H1 (cell line): ENCODE results near the gene FXYD7. TPM values are rescaled to one million over a fixed set of nuclear protein-coding genes. Genes with fewer than 3 reads are reported as not detected.

Source experiments
- CTCF ChIA-PET: fragments of 300-600 bp; sonication (Branson Sonifier 250); formaldehyde crosslinking; loops from one replicate; lab custom pipeline; 2021; ENCODE audit not compliant: partially characterized antibody; lab: Charles Lee
- POLR2A ChIA-PET: fragments of 300-600 bp; sonication (Branson Sonifier 250); formaldehyde crosslinking; loops from one replicate; lab custom pipeline; 2021; ENCODE audit warnings: inconsistent platforms; ENCODE audit not compliant: partially characterized antibody; lab: Charles Lee
- DNase-seq, 2 experiments: peaks; one replicate each; pipeline versions ENCODE4 v3.0.0 to v3.0.0-alpha.2; 2010 to 2022; ENCODE audit warnings: low spot score in 2 of 2, low read depth in 1 of 2, mixed read lengths in 1 of 2
- FAIRE-seq: peaks from 2 replicates; lab custom pipeline; 2011; peaks lifted over from hg19 to GRCh38; lab: Jason Lieb, UNC
- H2AFZ ChIP-seq: 2 replicates; pipeline ENCODE4 v1.8.1; 2012; ENCODE audit warnings: low read length, inconsistent platforms
- H2AK5ac ChIP-seq: 2 replicates; pipeline ENCODE4 v1.6.1; 2013; ENCODE audit warnings: low read depth, low read length
- H2BK120ac ChIP-seq: replicated peaks from 2 replicates; pipeline ENCODE3; 2013; ENCODE audit warnings: low read depth, low read length, inconsistent platforms
- H2BK12ac ChIP-seq: 2 replicates; pipeline ENCODE4 v1.6.1; 2013; ENCODE audit warnings: low read depth, low read length
- H2BK15ac ChIP-seq: 2 replicates; pipeline ENCODE4 v1.6.1; 2013; ENCODE audit warnings: low read length
- H2BK20ac ChIP-seq: 2 replicates; pipeline ENCODE4 v1.6.1; 2013; ENCODE audit warnings: low read length
- H2BK5ac ChIP-seq: 2 replicates; pipeline ENCODE4 v1.6.1; 2013; ENCODE audit warnings: low read depth, low read length
- H3K14ac ChIP-seq: 2 replicates; pipeline ENCODE4 v1.6.1; 2013; ENCODE audit warnings: inconsistent platforms; ENCODE audit not compliant: insufficient read length
- H3K18ac ChIP-seq: 2 replicates; pipeline ENCODE4 v1.6.1; 2013; ENCODE audit warnings: low read length; ENCODE audit errors: extremely low read depth
- H3K23ac ChIP-seq: 2 replicates; pipeline ENCODE4 v1.6.1; 2013; ENCODE audit warnings: inconsistent platforms; ENCODE audit not compliant: insufficient read length
- H3K23me2 ChIP-seq: 2 replicates; pipeline ENCODE4 v1.6.1; 2013; ENCODE audit warnings: low read depth, low read length
- H3K27ac ChIP-seq: 2 replicates; pipeline ENCODE4 v1.6.1; 2011; ENCODE audit warnings: low read depth, low read length, inconsistent platforms
- H3K27me3 ChIP-seq, 4 experiments: replicated peaks in 1 of 4; 1 replicate in 1 of 4; 2 replicates in 3 of 4; pipeline versions ENCODE4 v1.6.1 to v1.8.1; 2011 to 2013; ENCODE audit warnings: low read length in 3 of 4, mild to moderate bottlenecking in 3 of 4, inconsistent platforms in 2 of 4, mixed read lengths in 2 of 4, moderate library complexity in 1 of 4; ENCODE audit not compliant: control insufficient read depth in 3 of 4, insufficient read depth in 3 of 4; ENCODE audit errors: extremely low read depth in 1 of 4
- H3K36me3 ChIP-seq, 4 experiments: 2 replicates each; pipeline versions ENCODE4 v1.6.1 to v1.8.1; 2011 to 2013; ENCODE audit warnings: mild to moderate bottlenecking in 4 of 4, low read length in 3 of 4, moderate library complexity in 2 of 4, control low read depth in 1 of 4, inconsistent platforms in 1 of 4; ENCODE audit not compliant: insufficient read depth in 4 of 4, control insufficient read depth in 2 of 4
- H3K4ac ChIP-seq: replicated peaks from 2 replicates; pipeline ENCODE3; 2013; ENCODE audit warnings: low read length, low read depth, mixed read lengths, inconsistent platforms; ENCODE audit not compliant: insufficient read length
- H3K4me1 ChIP-seq, 4 experiments: replicated peaks in 1 of 4; 1 replicate in 1 of 4; 2 replicates in 3 of 4; pipeline versions ENCODE4 v1.6.1 to v1.8.1; 2011 to 2013; ENCODE audit warnings: low read length in 3 of 4, inconsistent platforms in 2 of 4, mixed read lengths in 1 of 4; ENCODE audit not compliant: insufficient read depth in 4 of 4, control insufficient read depth in 3 of 4
- H3K4me2 ChIP-seq, 2 experiments: 2 replicates each; pipeline versions ENCODE4 v1.6.1 to v1.8.1; 2011 to 2013; ENCODE audit warnings: low read depth in 2 of 2, low read length in 2 of 2, control low read depth in 1 of 2, inconsistent platforms in 1 of 2, mild to moderate bottlenecking in 1 of 2; ENCODE audit not compliant: insufficient read depth in 1 of 2
- H3K4me3 ChIP-seq, 4 experiments: fragments of 200-600, 300-600 bp in 1 of 4; sonication (generic), shearing (Covaris generic), sonication (Bioruptor Twin) in 1 of 4; 2 replicates each; pipeline versions ENCODE4 v1.5.1 to v1.8.1; 2011 to 2016; ENCODE audit warnings: low read length in 4 of 4, low read depth in 3 of 4, control low read depth in 2 of 4, inconsistent platforms in 2 of 4, mild to moderate bottlenecking in 2 of 4, mixed read lengths in 1 of 4, moderate library complexity in 1 of 4; ENCODE audit not compliant: insufficient read depth in 2 of 4; ENCODE audit errors: extremely low read depth in 1 of 4
- H3K56ac ChIP-seq: replicated peaks from 2 replicates; pipeline ENCODE3; 2013; ENCODE audit warnings: low read depth, mild to moderate bottlenecking, mixed read lengths, low read length, inconsistent platforms; ENCODE audit not compliant: insufficient read length
- H3K79me1 ChIP-seq: 2 replicates; pipeline ENCODE4 v1.6.1; 2013; ENCODE audit warnings: low read depth, low read length, control low read depth
- H3K79me2 ChIP-seq, 2 experiments: 2 replicates each; pipeline versions ENCODE4 v1.6.1 to v1.8.1; 2012 to 2013; ENCODE audit warnings: low read length in 2 of 2, mild to moderate bottlenecking in 2 of 2, inconsistent platforms in 1 of 2; ENCODE audit not compliant: insufficient read depth in 2 of 2, control insufficient read depth in 1 of 2
- H3K9ac ChIP-seq, 4 experiments: replicated peaks in 1 of 4; 1 replicate in 1 of 4; 2 replicates in 3 of 4; pipeline versions ENCODE4 v1.6.1 to v1.8.1; 2011 to 2013; ENCODE audit warnings: low read depth in 3 of 4, low read length in 3 of 4, control low read depth in 2 of 4, mild to moderate bottlenecking in 2 of 4, moderate library complexity in 2 of 4, inconsistent platforms in 1 of 4; ENCODE audit errors: extremely low read depth in 1 of 4
- H3K9me3 ChIP-seq, 2 experiments: 2 replicates each; pipeline versions ENCODE4 v1.6.1 to v1.8.1; 2012 to 2013; ENCODE audit warnings: mild to moderate bottlenecking in 2 of 2, moderate library complexity in 2 of 2, control low read depth in 1 of 2, inconsistent platforms in 1 of 2, low read depth in 1 of 2, low read length in 1 of 2, mixed read lengths in 1 of 2; ENCODE audit not compliant: insufficient read depth in 2 of 2
- H4K20me1 ChIP-seq, 2 experiments: replicated peaks in 1 of 2; 2 replicates each; pipeline versions ENCODE3 to v1.8.1; 2011 to 2013; ENCODE audit warnings: inconsistent platforms in 2 of 2, low read length in 2 of 2, mild to moderate bottlenecking in 1 of 2; ENCODE audit not compliant: insufficient read depth in 2 of 2, control insufficient read depth in 1 of 2
- H4K5ac ChIP-seq: 2 replicates; pipeline ENCODE4 v1.6.1; 2013; ENCODE audit warnings: low read length, low read depth, mixed read lengths, inconsistent platforms; ENCODE audit not compliant: insufficient read length
- H4K8ac ChIP-seq: 2 replicates; pipeline ENCODE4 v1.8.0; 2013; ENCODE audit warnings: mild to moderate bottlenecking, moderate library complexity, low read length, inconsistent platforms; ENCODE audit not compliant: insufficient read depth; ENCODE audit errors: extremely low read depth
- H4K91ac ChIP-seq: replicated peaks from 2 replicates; pipeline ENCODE3; 2013; ENCODE audit warnings: low read length, mixed read lengths, inconsistent platforms; ENCODE audit not compliant: insufficient read length
- CBX5 ChIP-seq: fragments of 300-800, 300-1000 bp; sonication (generic); IDR thresholded peaks from 2 replicates; pipeline ENCODE4 v1.7.1; 2016; ENCODE audit warnings: antibody characterized with exemption, low read length, low read depth
- FOSL1 ChIP-seq: IDR thresholded peaks from 2 replicates; pipeline ENCODE4 v1.6.1; 2011; ENCODE audit warnings: mild to moderate bottlenecking, low read depth, low read length, moderate library complexity; ENCODE audit not compliant: insufficient read depth
- GABPA ChIP-seq: IDR thresholded peaks from 2 replicates; pipeline ENCODE4 v1.6.1; 2011; ENCODE audit warnings: mild to moderate bottlenecking, low read length, moderate library complexity, borderline replicate concordance; ENCODE audit not compliant: insufficient read depth
- GTF2F1 ChIP-seq: IDR thresholded peaks from 2 replicates; pipeline ENCODE4 v1.6.1; 2012; ENCODE audit warnings: low read depth, low read length, improper control_type of control experiment, borderline replicate concordance
- KDM5A ChIP-seq: fragments of 200-600 bp; IDR thresholded peaks from 2 replicates; pipeline ENCODE4 v1.7.1; 2012; ENCODE audit warnings: mild to moderate bottlenecking, low read length, inconsistent platforms, mixed read lengths
- MAFK ChIP-seq: IDR thresholded peaks from 2 replicates; pipeline ENCODE4 v1.6.1; 2012; ENCODE audit warnings: low read depth, mild to moderate bottlenecking, improper control_type of control experiment, low read length
- MAX ChIP-seq: IDR thresholded peaks from 2 replicates; pipeline ENCODE4 v1.6.1; 2012; ENCODE audit warnings: inconsistent platforms
- NANOG ChIP-seq: IDR thresholded peaks from 2 replicates; pipeline ENCODE4 v1.6.1; 2011; ENCODE audit warnings: low read length, low read depth, mild to moderate bottlenecking, inconsistent platforms; ENCODE audit not compliant: insufficient read depth, poor library complexity, severe bottlenecking
- RNF2 ChIP-seq: fragments of 200-900, 300-1000 bp; sonication (generic); IDR thresholded peaks from 2 replicates; pipeline ENCODE4 v1.7.1; 2016; ENCODE audit warnings: borderline replicate concordance, low read depth, mild to moderate bottlenecking, antibody characterized with exemption, low read length; ENCODE audit not compliant: poor library complexity, severe bottlenecking; ENCODE audit errors: missing control alignments
- SIRT6 ChIP-seq: IDR thresholded peaks from one replicate; pipeline ENCODE4 v1.7.1; 2012; ENCODE audit warnings: low read length, inconsistent platforms
- SP2 ChIP-seq: IDR thresholded peaks from 2 replicates; pipeline ENCODE4 v1.6.1; 2012; ENCODE audit warnings: mild to moderate bottlenecking, low read length, inconsistent platforms
- SRF ChIP-seq: IDR thresholded peaks from 2 replicates; pipeline ENCODE4 v1.6.1; 2011; ENCODE audit warnings: mild to moderate bottlenecking, low read depth, low read length, moderate library complexity
- TAF7 ChIP-seq: optimal IDR thresholded peaks from 2 replicates; pipeline ENCODE3; 2011; ENCODE audit warnings: low read depth, mild to moderate bottlenecking, inconsistent platforms, low read length, moderate library complexity, borderline replicate concordance
- WGBS, 2 experiments: shearing (Covaris generic) in 1 of 2; methylation state at CpG; one replicate each; pipeline versions ENCODE4 v1.1.6 to v1.1.7; 2013 to 2015; ENCODE audit warnings: low lambda C conversion rate in 2 of 2, mixed read lengths in 2 of 2, inconsistent platforms in 1 of 2, low coverage in 1 of 2, missing lambda C conversion rate in 1 of 2; ENCODE audit not compliant: insufficient replicate concordance in 2 of 2, insufficient coverage in 1 of 2, insufficient read length in 1 of 2; ENCODE audit errors: extremely low coverage in 1 of 2, missing lambda C conversion rate in 1 of 2; 5-methylcytosine and 5-hydroxymethylcytosine counted together
- polyA plus RNA-seq, 7 experiments: library from polyadenylated mRNA; depleted of rRNA in 3 of 7; stranded (reverse) in 5 of 7; unstranded in 2 of 7; fragments of >200 nt in 5 of 7; fragments of 200-250 nt in 2 of 7; gene quantifications; 1 replicate in 5 of 7; 2 replicates in 1 of 7; 4 replicates in 1 of 7; pipeline versions ENCODE4 v1.2.1 to v1.2.3, GENCODE V29; 2011 to 2013; ENCODE audit warnings: missing spikeins in 2 of 7, mixed read lengths in 2 of 7
- total RNA-seq: library from RNA; stranded (reverse); fragmentation: NEBNext Ultra II Directional; extraction: Animal tissue kit (Norgen Biotek cat#: 25700); gene quantifications from 2 replicates; pipeline ENCODE4 v1.2.1, GENCODE V29; 2021

FXYD7 gene
- total and polyA plus RNA-seq, 2 of the 8 experiments (the other 6 are each of a cell fraction or from before 2014, with no cell fraction given): 12.1 to 14.3 TPM

GRCh38 chr19:35159606-35160005, 16.6 kb downstream of the FXYD7 start:
- Histone ChIP-seq H3K4me3 (no peak overlapping the region), H2AK5ac (no peak overlapping the region), H3K79me2 (peaks cover 0 to 11% of the 10 kb centered on the region in 2 experiments; a peak in 1 of 4 replicates), H4K5ac (no peak overlapping the region), H3K4me1 (peaks cover 0 to 7% (median 7%) of the 10 kb centered on the region in 4 experiments; a peak in 5 of 7 replicates), H2BK120ac (no peak overlapping the region), H4K8ac (no peak overlapping the region), H3K79me1 (peaks cover 6% of the 10 kb centered on the region), H3K4me2 (no peak overlapping the region), H3K23me2 (peaks cover 3% of the 10 kb centered on the region; the same call in 1 of the 2 replicates), H4K91ac (no peak overlapping the region), H2BK20ac (no peak overlapping the region), H2BK12ac (no peak overlapping the region), H2BK15ac (no peak overlapping the region), H3K14ac (no peak overlapping the region), H3K9ac (no peak overlapping the region), H3K18ac (no peak overlapping the region), H3K9me3 (no peaks in the 10 kb centered on the region), H3K27ac (no peak overlapping the region), H3K23ac (no peak overlapping the region), H2BK5ac (no peak overlapping the region), H3K56ac (no peak overlapping the region), H2AFZ (no peak overlapping the region), H3K4ac (no peak overlapping the region), H3K27me3 (no peaks in the 10 kb centered on the region), H3K36me3 (peaks cover 5 to 52% (median 31%) of the 10 kb centered on the region in 4 experiments; a peak in 7 of 8 replicates), H4K20me1 (peaks cover 1 to 7% of the 10 kb centered on the region in 2 experiments)
- FAIRE-seq (no peak), DNase-seq (no peak)
- CTCF ChIA-PET: interaction anchor here (0.9 to 2.4 kb wide), 4 partner anchors 11 to 25 kb away, joined by 3 to 7 read pairs (median 4); partner anchors contain the start of gene LGI4
- WGBS, 2 experiments: 88% methylated on average over 8 of the region's 8 CpGs; no CpG with 5 or more reads in 1 of the 2 experiments
- POLR2A ChIA-PET: interaction anchor here (0.7 to 2.3 kb wide), 5 partner anchors 9 to 19 kb away, joined by 3 to 8 read pairs (median 3); no protein-coding TSS in a partner anchor
- no peak for TF ChIP-seq SP2
- TF ChIP-seq CBX5: no peak
- no peak for TF ChIP-seq RNF2
- TF ChIP-seq KDM5A: no peak
- no peak for TF ChIP-seq SRF
- TF ChIP-seq NANOG: no peak
- no peak for TF ChIP-seq MAX
- no peak for TF ChIP-seq GTF2F1
- TF ChIP-seq GABPA: no peak
- no peak for TF ChIP-seq MAFK
- TF ChIP-seq FOSL1: no peak
- TF ChIP-seq SIRT6: no peak
- TF ChIP-seq TAF7: no peak
